HG03139 (cell line): ENCODE results near the gene DPF3.
"Not testable (repeated sequence)": the region's sequence is repeated elsewhere in the genome, so short reads cannot be mapped to it uniquely, and the experiment has no call there.

Experiments
- ATAC-seq: cut with Tn5 transposase; IDR thresholded peaks from one replicate; pipeline ENCODE4 v1.9.1; 2021; ENCODE audit not compliant: unreplicated experiment

The DPF3 gene

GRCh38 chr14:72881543-72881942 lies 12.4 kb downstream of the DPF3 start:
- no peak for ATAC-seq

- ATAC-seq: no peak
These were observed 13.1 kb downstream of the DPF3 start for GRCh38 chr14:72880820-72881219.

- no peak for ATAC-seq
These were observed 13.7 kb downstream of the DPF3 start for GRCh38 chr14:72880164-72880563.

DNA sequence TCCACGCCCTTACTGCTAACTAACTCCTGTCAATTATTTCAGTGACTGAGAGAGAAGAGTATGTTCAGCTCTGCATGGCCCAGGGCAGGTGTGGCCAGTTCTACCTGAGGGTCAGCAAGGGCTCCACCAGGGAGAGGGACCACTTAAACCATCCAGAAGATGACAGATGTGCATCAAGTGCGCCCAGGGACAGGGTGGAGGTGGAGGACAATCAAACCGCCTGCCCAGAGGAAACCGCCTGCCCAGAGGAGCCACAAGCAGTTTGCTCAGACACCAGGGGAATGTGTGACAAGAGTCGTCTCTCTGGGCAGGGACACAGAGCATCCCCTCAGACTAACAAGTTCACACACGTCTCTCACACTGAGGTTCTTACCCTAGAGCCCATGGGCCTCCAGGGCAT lies 14.5 kb downstream of the DPF3 start:
- no peak for ATAC-seq

GRCh38 chr14:72878746-72879145 lies 15.2 kb downstream of the DPF3 start:
- ATAC-seq: no peak

DNA sequence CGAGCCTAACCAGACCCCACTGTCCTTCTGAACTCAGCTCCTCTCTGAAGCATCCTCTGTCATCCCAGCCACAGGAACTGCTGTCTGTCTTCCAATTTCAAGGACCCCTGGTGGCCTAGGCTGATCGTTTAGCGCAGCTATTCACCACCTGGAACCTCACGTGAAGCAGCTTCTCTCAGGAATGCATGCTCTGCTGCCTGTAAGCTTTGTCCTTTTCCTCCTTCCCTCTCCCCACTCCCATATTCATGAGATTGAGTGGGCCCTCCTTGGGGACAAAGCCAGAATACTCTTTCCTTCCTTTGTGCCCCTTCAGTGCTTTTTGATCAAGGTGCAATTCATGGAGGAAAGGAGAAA lies 17.2 kb downstream of the DPF3 start:
- ATAC-seq: no peak

GRCh38 chr14:72876005-72876709 lies 17.7 kb downstream of the DPF3 start:
- ATAC-seq: no peak

GRCh38 chr14:72870878-72871277 lies 23.0 kb downstream of the DPF3 start:
- ATAC-seq: not testable (repeated sequence)

GRCh38 chr14:72869407-72870329 lies 24.2 kb downstream of the DPF3 start:
- no peak for ATAC-seq

GRCh38 chr14:72868500-72868899 lies 25.4 kb downstream of the DPF3 start:
- no peak for ATAC-seq

GRCh38 chr14:72864712-72865365 lies 29.1 kb downstream of the DPF3 start:
- no peak for ATAC-seq

GRCh38 chr14:72863216-72864006 lies 30.5 kb downstream of the DPF3 start:
- no peak for ATAC-seq

DNA sequence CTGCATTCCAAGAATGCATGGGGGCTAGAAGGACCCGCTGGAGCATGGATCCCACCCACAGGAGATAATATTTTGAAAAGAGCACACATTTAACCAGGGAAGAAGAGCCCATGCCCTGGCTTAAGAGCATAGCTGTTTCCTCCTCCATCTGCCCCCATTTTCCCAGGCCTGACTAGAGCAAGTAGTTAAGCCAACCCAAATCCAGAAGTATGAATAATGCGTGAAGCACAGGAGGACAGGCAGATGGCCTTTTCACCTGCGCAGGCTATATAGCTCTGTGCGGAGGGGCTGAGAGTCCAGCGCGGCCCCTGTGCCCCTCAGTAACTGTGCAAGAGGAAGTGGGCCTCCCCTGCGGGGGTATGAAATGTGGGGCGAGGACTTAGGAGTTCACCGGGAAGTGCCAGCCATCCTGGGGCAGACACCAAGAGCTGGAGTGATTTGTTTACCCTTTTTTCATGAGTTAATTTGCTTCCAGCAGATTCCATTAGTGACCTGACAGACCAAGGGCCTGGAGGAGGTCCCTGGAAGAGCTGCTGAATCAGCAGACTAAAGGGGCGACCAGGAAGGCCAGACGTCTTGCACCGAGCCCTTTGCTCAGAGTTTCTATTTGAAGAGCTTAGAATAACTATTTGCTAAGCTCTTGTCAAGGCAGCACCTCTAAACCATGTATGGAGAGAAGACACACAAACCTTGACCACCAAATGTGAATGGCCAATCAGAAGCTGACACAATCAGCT lies 37.2 kb downstream of the DPF3 start:
- no peak for ATAC-seq

DNA sequence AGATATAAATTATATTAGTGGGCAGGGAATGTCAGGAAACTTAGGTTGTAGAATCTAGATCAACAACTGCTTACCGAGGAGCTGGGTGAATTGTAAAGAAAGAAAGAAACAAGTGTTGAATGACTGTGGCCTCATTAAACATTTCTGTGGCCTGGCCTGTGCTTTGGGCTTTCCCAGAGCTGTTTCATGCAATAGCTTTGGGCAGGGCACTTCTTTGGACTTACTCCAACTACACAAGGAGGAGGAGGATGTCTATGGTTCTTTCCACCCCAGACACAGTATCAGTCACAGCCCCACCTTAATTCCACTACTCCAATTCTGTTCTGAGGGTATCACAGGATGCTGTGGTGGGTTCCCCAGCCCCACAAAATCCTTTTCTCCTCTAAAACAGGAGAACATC lies 38.0 kb downstream of the DPF3 start:
- ATAC-seq: no peak

DNA sequence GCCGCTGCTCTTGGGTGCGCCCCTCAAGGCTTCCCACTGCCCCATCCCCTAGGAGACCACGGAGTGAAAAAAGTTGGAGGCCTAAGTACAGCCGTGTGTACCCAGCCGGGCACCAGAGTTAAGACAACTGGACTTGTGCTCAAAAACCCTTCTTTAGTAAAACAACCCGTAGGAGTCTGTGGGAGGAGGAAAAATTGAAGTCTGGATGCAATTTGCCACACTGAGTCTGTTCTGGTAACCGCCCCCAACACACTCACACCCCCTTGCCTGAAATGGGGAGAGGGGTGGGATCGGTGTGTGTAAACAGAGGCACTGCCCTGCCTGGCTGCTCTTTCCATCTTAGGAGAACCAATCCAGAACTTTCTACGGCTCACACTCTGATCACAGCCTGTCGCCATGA lies 41.7 kb downstream of the DPF3 start:
- ATAC-seq: no peak

DNA sequence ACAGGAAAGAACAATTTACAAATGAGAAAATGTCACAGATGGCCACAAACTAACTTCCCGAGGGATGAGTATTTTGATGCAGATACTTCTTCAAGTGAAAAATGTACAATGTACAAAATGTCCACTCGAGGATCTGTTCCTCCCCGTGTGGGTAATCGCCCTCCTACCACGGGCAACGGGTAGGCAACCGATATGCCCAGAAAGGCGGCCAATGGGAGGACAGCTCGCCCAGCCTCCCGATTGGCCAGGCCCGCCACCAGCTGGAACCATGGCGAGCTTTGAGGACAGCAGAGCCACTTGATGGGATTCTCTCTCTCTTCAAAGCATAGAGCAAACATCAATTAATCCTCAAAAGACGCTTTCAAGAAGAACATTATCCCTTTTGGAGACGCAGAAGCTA lies 42.3 kb downstream of the DPF3 start:
- no peak for ATAC-seq

DNA sequence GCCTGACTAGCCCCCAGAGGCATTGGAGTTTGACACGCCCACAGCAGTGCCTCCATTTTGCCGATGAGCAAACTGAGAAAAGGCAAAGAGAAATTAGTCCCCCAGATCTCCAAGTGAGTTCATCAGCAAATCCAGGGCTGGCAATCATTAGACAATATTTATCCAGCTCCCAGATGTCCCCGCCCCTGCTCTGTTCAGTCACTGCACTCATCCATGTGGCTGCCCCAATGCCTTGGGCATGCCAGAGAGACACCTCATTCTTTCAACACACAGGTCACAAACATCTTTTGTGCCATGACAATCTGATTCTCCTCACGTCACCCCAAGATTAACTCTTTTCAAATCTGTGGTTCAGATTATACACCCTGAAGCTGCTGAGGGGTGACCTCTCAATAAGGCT lies 43.5 kb downstream of the DPF3 start:
- ATAC-seq: no peak

DNA sequence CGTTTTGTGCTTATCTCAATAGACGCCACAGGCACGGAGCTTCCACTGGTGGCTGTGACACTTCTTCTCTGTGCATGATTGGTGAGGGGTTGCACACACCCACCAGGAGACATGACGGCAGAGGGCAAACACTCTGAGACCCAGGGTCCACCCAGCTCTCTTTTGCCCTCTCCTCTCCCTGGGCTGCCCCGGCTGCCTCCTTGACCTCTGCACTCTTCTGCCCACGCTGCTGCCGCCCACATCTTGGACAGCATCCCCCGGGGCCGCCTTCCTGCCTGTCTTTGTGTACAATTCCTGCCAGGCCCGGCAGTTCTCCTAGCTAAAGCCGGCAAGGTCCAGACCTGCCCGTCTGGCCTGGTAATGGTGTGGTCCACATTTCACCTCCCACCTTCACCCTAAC lies 44.7 kb downstream of the DPF3 start:
- ATAC-seq: no peak

DNA sequence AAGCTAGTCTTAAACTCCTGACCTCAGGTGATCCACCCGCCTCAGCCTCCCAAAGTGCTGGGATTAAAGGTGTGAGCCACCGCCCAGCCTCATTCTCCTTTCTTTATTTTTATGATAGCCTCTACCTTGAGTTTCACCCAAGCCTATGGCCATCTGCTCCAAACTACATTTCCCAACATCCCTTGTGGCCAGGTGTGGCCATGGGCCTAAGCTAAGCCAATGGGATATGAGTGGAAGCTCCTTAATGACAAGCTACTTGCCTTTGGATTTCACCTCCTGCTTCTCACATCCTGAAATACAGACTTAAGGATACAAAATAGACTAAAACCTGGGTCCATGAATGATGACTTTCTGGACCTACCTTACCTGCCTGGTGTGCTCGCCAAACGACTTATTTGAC lies 46.2 kb downstream of the DPF3 start:
- no peak for ATAC-seq

- no peak for ATAC-seq
These were observed 48.2 kb downstream of the DPF3 start for GRCh38 chr14:72845683-72846082.
